ENCODE data around the gene FTO. TPM values are rescaled to one million over a fixed set of nuclear protein-coding genes. Genes with fewer than 3 reads are reported as not detected.

The FTO gene
- total and polyA plus RNA-seq, 2 of the 13 experiments (the other 11 are each of a cell fraction or from before 2014, with no cell fraction given) = 41.6 to 55.8 TPM

GRCh38 chr16:54160939-54161897 is 457.3 kb downstream of the FTO start (continued):
- TF ChIP-seq PHF21A (CRISPR knock-in tag; IDR thresholded peaks at IDR 0.05) = peak; percentile 56
- TF ChIP-seq ZNF772 (CRISPR knock-in tag; IDR thresholded peaks at IDR 0.05) = no peak
- TF ChIP-seq, protein P1, sequence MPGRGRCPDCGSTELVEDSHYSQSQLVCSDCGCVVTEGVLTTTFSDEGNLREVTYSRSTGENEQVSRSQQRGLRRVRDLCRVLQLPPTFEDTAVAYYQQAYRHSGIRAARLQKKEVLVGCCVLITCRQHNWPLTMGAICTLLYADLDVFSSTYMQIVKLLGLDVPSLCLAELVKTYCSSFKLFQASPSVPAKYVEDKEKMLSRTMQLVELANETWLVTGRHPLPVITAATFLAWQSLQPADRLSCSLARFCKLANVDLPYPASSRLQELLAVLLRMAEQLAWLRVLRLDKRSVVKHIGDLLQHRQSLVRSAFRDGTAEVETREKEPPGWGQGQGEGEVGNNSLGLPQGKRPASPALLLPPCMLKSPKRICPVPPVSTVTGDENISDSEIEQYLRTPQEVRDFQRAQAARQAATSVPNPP (CRISPR knock-in tag; IDR thresholded peaks at IDR 0.05) = no peak
- TF ChIP-seq ARNTL (CRISPR knock-in tag; IDR thresholded peaks at IDR 0.05) = peak; percentile 22; the same call in 1 of the 2 replicates
- no peak for TF ChIP-seq PHF5A (CRISPR knock-in tag; IDR thresholded peaks at IDR 0.05; ENCODE audit: low read depth, unreplicated experiment)
- TF ChIP-seq NFKB2 (CRISPR knock-in tag; IDR thresholded peaks at IDR 0.05; ENCODE audit: borderline replicate concordance) = peak; percentile 76; the same call in 1 of the 2 replicates
- no peak for TF ChIP-seq ZNF773 (CRISPR knock-in tag; IDR thresholded peaks at IDR 0.05; ENCODE audit: borderline replicate concordance)
- TF ChIP-seq MIER2 (CRISPR knock-in tag; IDR thresholded peaks at IDR 0.05) = 0 out of 2 replicates have a peak, but pooled peaks have one; percentile 30
- TF ChIP-seq ZNF17 (CRISPR knock-in tag; IDR thresholded peaks at IDR 0.05) = no peak
- TF ChIP-seq ATRX (CRISPR knock-in tag; IDR thresholded peaks at IDR 0.05; ENCODE audit: borderline replicate concordance) = no peak
- TF ChIP-seq GABPB1 (CRISPR knock-in tag; IDR thresholded peaks at IDR 0.05) = no peak; the same call in 1 of the 2 replicates
- 0 out of 4 replicates have a peak, but pooled peaks of 1 of the 2 experiments have one; percentile 18 for TF ChIP-seq KLF16 (CRISPR knock-in tag; IDR thresholded peaks at IDR 0.05)
- TF ChIP-seq RERE (CRISPR knock-in tag; IDR thresholded peaks at IDR 0.05; ENCODE audit: low read depth) = peak; percentile 72
- no peak for TF ChIP-seq SCMH1 (CRISPR knock-in tag; IDR thresholded peaks at IDR 0.05; ENCODE audit: borderline replicate concordance)
- TF ChIP-seq RXRA (CRISPR knock-in tag; IDR thresholded peaks at IDR 0.05) = peak; percentile 80
- TF ChIP-seq FOXA3 (CRISPR knock-in tag; IDR thresholded peaks at IDR 0.05) = peak; percentile 74
- TF ChIP-seq GATA4 (IDR thresholded peaks at IDR 0.05; ENCODE audit: borderline replicate concordance, low read depth) = peak; percentile 84; the same call in 1 of the 2 replicates
- TF ChIP-seq ZNF879 (CRISPR knock-in tag; IDR thresholded peaks at IDR 0.05) = 0 out of 2 replicates have a peak, but pooled peaks have one; percentile 30
- TF ChIP-seq SP5 (CRISPR knock-in tag; IDR thresholded peaks at IDR 0.05; ENCODE audit: borderline replicate concordance, low read depth) = peak; percentile 40; the same call in 1 of the 2 replicates
- TF ChIP-seq CSRNP1 (CRISPR knock-in tag; IDR thresholded peaks at IDR 0.05) = 0 out of 2 replicates have a peak, but pooled peaks have one; percentile 44
- TF ChIP-seq ZNF260 (CRISPR knock-in tag; IDR thresholded peaks at IDR 0.05; ENCODE audit: borderline replicate concordance, low read depth) = no peak
